ENCODE measurements around the gene FASTK.

FASTK gene

GRCh38 chr7:151064454-151064853 lies 16.2 kb downstream of the FASTK start:
- no peak for DNase-seq (ENCODE audit: low read depth)

- no peak for DNase-seq (ENCODE audit: low read depth)
These were observed 17.4 kb downstream of the FASTK start for GRCh38 chr7:151063212-151063561.

DNA sequence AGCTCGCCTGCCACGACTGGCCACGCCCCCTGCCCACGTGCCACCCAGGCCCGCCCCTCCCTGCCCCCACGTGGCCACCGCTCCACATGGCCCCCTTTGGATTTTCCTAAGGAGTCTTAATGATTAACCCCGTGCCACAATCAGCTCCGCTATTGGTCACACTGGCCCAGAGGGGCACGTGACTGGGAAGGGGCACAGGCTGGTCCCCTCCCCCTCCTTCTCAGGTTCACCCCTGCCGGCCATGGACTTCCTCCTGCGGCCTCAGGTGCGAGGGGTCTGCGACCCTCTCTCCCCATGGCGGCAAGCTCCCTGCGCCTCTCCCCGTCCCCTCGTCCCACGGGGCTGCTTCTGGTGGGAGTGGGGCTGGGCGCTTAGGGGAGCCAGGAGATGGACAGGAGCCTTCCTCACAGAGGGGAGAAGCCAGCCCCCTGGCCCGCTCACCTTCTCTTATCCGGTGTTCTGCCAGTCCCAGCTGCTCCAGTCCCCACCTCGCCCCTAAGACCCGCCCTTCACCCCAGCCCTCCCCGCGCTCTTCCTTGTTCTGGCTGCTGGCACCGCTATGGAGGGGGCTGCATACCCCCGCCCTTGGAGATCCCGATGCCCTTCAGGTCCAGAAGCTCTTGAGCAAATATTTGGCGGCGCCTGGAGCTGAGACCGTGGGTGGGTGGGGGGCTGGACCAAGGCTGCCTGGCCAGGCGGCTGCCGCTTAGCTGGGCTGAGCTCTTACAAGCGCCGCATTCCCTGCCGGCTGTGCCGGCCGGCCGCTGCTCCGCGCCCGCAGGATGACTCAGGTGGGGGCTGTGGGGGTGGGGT lies 18.0 kb downstream of the FASTK start:
- DNase-seq (ENCODE audit: low read depth), result no peak

DNA sequence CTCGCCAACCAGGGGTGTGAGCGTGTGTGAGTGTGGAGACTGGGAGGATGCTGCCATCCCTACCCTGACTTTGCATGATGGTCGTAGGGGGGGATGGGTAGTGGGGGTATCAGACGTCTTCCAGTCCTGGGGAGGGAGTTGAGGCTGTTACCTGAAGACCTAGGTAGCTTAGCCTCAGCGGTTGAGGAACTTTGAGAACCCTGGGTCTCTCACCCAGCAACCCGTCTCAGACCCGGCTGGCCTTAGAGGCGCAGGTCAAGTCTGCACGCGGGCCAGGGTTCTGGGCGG lies 18.6 kb downstream of the FASTK start:
- no peak for DNase-seq (ENCODE audit: low read depth)

DNA sequence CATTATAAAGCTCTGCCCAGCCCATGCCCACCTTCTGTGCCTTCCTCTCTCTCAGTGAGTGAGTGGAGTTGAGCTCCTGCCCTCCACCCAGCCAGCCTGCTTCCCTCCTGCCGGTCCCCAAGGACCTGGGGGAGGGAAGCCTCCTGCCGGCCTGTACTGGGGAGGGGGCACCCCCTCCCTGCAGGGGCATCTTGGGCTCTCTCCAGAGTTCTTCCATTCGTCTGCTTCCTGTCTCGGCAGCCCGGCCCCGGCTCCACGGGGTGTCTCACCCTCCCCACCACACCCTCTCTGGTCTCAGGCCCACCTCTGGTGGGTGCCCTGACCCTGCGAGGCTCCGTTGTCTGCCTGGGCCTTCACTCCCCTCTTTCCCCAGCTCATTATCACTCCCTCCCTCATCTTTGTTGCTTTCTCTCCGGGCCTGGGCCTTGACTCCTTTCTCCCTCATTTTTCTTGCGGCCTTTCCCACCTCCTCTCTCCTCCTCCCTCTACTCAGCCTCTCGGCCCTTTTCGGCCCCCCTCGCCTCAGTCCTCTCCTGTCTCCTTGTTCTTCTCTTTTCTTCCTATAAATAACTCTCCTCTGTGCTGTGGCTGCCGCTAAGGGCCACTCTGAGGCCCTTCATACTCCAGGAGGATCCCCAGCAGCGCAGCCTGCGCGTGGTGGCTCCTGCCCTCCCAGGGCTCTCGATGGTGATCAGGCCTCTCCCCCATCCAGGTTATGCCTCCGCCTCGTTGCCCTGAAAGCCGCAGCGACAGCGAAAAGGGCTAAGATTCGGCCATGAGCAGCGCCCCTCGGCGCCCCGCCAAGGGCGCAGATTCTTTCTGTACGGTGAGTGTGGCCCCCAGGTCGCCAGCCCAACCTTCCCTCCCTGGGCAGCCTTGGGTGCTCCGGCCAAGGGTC lies 19.1 kb downstream of the FASTK start:
- DNase-seq (ENCODE audit: low read depth), result no peak

DNA sequence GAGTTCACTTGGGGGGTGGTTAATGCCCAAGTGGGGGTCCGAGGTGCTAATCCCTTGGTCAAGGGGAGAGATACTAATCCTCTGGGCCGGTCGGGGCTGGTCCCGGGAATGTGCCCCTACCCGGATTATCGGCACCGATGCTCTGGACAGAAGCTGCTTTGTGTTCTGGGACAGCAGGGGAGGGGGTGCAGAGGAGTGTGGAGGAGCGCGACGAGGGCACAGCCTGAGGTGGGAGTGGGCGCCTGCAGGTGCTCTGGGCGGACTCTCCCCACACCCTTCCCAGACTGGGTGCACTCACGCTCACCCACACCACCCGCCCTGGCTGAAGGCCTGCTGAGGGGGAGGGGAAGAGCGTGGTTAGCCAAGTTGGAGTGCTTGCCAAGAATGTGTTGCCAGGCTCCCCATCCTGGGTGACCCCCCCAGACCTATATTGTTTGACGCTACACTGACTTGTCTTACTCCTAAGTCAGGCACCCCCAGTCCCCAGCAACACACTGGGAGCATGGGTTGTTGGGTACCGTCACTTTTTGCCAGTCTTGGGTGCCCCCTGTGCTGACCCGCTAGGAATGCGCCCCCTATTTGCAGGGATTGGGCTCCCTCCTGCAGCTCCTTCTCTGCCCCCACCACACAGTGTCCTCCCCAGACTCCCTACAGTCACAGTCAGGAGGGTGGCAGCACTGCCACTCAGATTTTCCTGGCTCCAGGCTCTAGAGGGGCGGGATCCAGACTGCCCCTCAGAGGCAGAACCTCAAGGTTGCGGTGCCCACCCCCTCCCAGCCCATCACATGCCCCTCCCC lies 20.0 kb downstream of the FASTK start:
- no peak for DNase-seq (ENCODE audit: low read depth)

DNA sequence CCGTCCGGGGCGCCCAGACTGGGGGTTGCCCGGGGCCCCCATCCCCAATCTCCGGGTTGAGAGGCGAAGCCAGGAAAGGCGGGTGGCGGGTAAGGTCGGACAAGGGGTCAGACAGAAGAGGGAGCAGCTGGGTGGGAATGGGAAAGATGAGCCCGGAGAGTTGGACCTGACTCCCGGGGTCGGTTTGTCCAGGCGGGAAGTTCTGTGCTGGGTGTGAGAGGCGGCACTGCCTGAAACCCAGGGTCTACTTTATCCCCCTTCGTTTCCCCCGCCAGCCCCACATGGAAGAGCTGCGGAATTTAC lies 20.5 kb downstream of the FASTK start:
- no peak for DNase-seq (ENCODE audit: low read depth)

DNA sequence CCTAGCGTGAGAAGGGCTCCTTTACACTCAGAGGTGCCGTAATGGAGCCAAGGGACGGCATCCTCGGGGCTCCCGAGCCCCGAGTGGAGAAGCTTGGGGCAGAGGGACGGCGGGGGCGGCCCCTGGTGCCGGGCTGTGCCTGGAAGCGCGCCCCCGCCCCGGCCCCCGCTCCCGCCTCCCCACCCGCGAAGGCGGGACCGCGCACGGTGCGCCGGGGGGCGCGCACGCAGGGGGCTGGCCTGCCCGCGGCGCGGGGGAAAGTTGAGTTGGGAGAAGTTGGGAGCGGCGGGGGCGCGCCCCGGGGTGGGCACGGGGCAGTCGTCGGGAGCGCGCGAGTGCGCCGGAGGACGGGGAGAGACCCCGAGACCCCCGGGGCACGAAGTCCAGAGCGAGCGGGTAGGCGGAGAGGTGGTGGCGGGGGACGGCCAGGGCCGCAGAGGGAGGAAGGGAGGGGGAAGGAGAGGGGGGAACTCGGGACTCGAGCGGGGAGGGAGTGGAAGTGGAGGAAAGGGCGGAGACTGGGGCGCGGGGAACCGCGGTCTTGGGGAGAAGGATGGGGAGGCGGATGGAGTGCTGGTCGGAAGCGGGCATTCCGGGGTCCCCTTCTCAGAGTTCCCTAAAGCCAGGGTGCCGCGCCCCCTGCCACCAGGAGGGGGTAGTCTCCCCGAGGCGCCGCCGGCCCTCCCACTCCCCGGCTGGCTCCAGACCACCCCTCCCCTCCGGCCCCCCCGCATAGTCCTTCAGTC lies 21.1 kb downstream of the FASTK start, which contains the start of gene SLC4A2:
SLC4A2 (plus strand) TSS at position 223 of the 746 bp plus-strand sequence. CDS start 2,399 bp downstream, outside the sequence.
- DNase-seq (ENCODE audit: low read depth), result peak; percentile 65

- DNase-seq (ENCODE audit: low read depth), result no peak
These were observed 21.7 kb downstream of the FASTK start for GRCh38 chr7:151058781-151059366.

DNA sequence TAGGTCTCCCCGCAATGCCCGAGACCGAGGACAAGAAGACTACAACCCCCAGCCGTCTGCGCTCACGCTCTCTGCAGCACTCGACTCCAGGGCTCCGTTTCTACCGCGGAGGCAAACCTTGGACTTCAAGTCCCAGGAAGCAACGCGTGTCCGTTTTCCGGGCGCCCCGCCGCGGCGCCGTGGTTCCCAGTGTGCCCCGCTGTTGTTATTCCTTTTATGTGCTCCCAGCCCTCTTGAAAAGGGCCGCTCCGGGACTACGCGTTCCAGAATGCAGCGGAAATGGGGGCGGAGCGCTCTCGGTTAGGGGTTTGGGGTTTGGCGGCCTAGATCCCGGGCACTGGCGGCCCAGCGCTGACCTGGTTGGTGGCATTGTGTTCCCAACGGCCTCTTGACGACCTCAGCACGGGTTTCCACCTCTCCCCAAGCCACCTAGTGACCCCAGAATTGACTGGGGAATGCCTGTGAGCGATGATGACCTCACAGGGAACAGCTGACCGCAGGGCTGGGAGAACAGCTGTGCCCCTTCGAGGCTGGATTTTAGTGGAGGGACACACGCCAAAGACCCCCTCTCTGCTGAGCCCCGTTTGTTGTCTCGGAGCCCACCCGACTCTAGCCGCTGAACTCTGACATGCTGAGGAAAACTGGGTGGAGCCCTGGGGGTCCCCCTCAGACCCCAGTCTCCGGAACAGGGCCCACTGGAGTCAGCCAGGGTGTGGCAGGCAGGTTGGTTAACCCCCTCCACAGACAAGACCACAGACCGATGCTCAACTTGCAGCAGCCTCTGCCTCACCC lies 22.4 kb downstream of the FASTK start:
- DNase-seq (ENCODE audit: low read depth), result peak; percentile 95

- no peak for DNase-seq (ENCODE audit: low read depth)
These were observed 23.1 kb downstream of the FASTK start, which contains the start of gene CDK5 for GRCh38 chr7:151057506-151057988. TSS of gene CDK5 (minus strand) at chr7:151057897. CDS start at chr7:151057848, 49 bp downstream.

DNA sequence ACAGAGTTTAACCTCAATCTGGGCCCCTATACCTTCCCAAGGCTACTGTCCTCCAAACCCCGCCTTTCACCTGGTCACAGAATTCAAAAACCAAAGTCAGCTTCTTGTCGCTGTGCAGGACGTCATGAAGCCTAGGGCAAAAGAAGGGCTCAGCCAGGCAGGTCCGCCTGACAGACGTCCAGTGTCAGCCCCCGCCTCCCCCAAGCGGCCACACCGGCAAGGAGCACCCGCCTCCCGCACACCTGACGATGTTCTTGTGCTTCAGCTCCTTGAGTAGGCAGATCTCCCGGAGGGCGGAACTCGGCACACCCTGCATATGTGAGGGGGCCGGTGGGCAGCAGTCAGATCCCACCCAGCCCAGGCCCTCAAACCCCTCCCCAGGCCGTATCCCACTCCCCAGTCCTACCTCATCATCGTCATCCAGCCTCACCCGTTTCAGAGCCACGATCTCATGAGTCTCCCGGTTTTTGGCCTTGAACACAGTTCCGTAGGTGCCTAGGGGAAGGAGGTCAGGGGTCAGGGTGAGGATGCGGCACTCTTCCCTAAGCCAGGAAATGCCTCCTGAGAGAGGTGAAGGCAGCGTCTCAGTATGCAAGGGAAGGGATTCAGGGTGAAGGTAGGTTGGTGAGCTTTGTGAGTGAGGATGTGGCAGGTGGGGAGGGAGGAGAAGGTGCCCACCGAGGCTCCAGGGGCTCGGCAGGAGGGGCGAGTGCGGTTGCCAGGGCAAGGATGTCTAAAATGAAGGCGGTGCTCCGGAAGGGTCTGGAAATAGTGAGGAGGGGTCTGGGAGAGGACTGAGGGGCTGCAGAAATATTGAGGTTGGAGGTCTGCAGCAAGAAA lies 23.7 kb downstream of the FASTK start:
- DNase-seq (ENCODE audit: low read depth), result no peak

DNA sequence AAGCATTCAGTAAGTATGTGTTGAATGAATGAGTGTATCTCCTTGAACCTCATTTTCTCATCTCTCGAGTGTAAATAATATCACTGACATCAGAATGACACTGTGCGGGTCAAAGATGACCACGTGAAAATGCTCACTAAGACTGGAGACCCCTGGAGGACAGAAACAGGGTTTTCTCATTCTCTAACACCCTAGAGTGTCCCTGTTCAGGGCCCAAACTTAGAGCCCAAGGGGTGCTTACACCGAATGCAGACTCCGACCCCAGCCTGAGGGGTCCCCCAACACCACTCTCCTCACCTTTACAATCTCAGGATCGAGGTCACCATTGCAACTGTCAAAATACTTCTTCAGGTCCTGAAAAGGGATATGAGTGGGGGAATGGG lies 24.3 kb downstream of the FASTK start:
- DNase-seq (ENCODE audit: low read depth), result no peak

GRCh38 chr7:151053751-151054150 lies 26.9 kb downstream of the FASTK start:
- no peak for DNase-seq (ENCODE audit: low read depth)

DNA sequence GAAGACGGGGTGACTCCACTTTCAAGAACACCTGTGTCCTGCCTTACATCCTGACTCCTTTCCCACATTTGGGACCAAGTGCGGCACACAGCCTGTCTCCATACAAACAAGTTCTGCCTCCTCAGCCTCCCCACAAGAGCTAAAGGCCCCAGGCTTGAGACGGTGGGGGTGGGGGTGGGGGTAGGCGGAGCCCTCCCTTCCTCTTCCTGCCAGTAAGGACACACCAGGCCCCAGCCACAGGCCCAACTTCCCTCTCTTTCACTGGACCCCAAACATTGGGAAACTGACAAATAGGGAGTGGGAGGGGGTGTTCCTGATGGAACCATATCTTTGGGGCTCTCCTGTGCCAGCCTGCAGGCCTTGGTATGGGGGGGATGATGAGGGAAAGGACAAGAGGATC lies 27.5 kb downstream of the FASTK start:
- no peak for DNase-seq (ENCODE audit: low read depth)

- peak; percentile 30 for DNase-seq (ENCODE audit: low read depth)
These were observed 29.5 kb downstream of the FASTK start for GRCh38 chr7:151051108-151051507.

GRCh38 chr7:151048911-151049463 lies 31.6 kb downstream of the FASTK start:
- DNase-seq (ENCODE audit: low read depth), result no peak

- no peak for DNase-seq (ENCODE audit: low read depth)
These were observed 32.4 kb downstream of the FASTK start, which contains the start of gene ASIC3 for GRCh38 chr7:151047976-151048815. TSS of gene ASIC3 (plus strand) at chr7:151048531. CDS start at chr7:151048886, 355 bp downstream.

Measured in activated T-helper 9 cell treated with anti-CD3 and anti-CD28 coated beads, Interleukin-2, amount 50 U/mL, for 16 hours (primary cell).